ENCODE measurements around the gene UGDH.

DNA sequence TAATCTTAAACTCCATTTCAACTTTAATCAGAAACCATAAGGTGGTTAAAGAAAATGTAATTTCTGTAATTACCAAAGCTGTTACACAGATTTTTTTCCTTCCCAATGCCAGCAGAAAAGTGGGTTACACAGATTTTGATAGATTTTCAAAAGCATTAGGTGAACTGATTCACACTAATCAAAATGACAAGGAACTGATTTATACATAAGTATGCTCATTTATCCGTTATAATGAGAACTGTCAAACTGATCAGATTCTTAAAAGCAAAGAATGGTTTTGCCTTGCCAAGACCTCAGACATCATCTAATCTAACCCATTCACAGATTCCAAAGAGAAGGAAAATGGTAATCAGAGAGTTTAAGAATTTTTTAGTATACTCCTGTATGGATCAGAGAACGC is 5.2 kb downstream of the UGDH start:
- no peak for TF ChIP-seq ZNF768 (tag by site-specific recombination; IDR thresholded peaks at IDR 0.05)
- TF ChIP-seq KLF1 (tag by site-specific recombination; IDR thresholded peaks at IDR 0.05) = no peak
- TF ChIP-seq ZNF747 (tag by site-specific recombination; IDR thresholded peaks at IDR 0.05) = no peak
- TF ChIP-seq, protein P1, sequence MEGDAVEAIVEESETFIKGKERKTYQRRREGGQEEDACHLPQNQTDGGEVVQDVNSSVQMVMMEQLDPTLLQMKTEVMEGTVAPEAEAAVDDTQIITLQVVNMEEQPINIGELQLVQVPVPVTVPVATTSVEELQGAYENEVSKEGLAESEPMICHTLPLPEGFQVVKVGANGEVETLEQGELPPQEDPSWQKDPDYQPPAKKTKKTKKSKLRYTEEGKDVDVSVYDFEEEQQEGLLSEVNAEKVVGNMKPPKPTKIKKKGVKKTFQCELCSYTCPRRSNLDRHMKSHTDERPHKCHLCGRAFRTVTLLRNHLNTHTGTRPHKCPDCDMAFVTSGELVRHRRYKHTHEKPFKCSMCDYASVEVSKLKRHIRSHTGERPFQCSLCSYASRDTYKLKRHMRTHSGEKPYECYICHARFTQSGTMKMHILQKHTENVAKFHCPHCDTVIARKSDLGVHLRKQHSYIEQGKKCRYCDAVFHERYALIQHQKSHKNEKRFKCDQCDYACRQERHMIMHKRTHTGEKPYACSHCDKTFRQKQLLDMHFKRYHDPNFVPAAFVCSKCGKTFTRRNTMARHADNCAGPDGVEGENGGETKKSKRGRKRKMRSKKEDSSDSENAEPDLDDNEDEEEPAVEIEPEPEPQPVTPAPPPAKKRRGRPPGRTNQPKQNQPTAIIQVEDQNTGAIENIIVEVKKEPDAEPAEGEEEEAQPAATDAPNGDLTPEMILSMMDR (tag by site-specific recombination; IDR thresholded peaks at IDR 0.05) = no peak
- TF ChIP-seq RBAK (tag by site-specific recombination; IDR thresholded peaks at IDR 0.05) = no peak
- TF ChIP-seq, protein P2, sequence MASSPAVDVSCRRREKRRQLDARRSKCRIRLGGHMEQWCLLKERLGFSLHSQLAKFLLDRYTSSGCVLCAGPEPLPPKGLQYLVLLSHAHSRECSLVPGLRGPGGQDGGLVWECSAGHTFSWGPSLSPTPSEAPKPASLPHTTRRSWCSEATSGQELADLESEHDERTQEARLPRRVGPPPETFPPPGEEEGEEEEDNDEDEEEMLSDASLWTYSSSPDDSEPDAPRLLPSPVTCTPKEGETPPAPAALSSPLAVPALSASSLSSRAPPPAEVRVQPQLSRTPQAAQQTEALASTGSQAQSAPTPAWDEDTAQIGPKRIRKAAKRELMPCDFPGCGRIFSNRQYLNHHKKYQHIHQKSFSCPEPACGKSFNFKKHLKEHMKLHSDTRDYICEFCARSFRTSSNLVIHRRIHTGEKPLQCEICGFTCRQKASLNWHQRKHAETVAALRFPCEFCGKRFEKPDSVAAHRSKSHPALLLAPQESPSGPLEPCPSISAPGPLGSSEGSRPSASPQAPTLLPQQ (tag by site-specific recombination; IDR thresholded peaks at IDR 0.05) = no peak
- TF ChIP-seq ZNF426 (tag by site-specific recombination; IDR thresholded peaks at IDR 0.05) = no peak
- no peak for TF ChIP-seq KLF10 (tag by site-specific recombination; IDR thresholded peaks at IDR 0.05)
- TF ChIP-seq FEZF1 (tag by site-specific recombination; IDR thresholded peaks at IDR 0.05) = no peak
- TF ChIP-seq KLF16 (tag by site-specific recombination; IDR thresholded peaks at IDR 0.05) = no peak
- no peak for TF ChIP-seq TCF7L2 (IDR thresholded peaks at IDR 0.05; ENCODE audit: borderline replicate concordance, low read depth, low read length)
- TF ChIP-seq, protein P3, sequence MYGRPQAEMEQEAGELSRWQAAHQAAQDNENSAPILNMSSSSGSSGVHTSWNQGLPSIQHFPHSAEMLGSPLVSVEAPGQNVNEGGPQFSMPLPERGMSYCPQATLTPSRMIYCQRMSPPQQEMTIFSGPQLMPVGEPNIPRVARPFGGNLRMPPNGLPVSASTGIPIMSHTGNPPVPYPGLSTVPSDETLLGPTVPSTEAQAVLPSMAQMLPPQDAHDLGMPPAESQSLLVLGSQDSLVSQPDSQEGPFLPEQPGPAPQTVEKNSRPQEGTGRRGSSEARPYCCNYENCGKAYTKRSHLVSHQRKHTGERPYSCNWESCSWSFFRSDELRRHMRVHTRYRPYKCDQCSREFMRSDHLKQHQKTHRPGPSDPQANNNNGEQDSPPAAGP (tag by site-specific recombination; IDR thresholded peaks at IDR 0.05) = no peak
- no peak for TF ChIP-seq SALL2 (tag by site-specific recombination; IDR thresholded peaks at IDR 0.05; ENCODE audit: borderline replicate concordance)
- TF ChIP-seq ZNF354C (tag by site-specific recombination; IDR thresholded peaks at IDR 0.05; ENCODE audit: borderline replicate concordance, low read depth) = no peak
